GM23338 (cell line): ENCODE results near the gene OR6C2. TPM values are rescaled to one million over a fixed set of nuclear protein-coding genes. Genes with fewer than 3 reads are reported as not detected.
"Not testable (repeated sequence)": the region's sequence is repeated elsewhere in the genome, so short reads cannot be mapped to it uniquely, and the experiment has no call there.

Experiments
- ATAC-seq: fragments of 200-7000 bp; cut with Tn5 transposase; 3 replicates; pipeline ENCODE4 v1.9.1; 2020
- DNase-seq: peaks from one replicate; pipeline ENCODE4 v3.0.0-alpha.2; 2015; ENCODE audit warnings: low spot score
- H2AFZ ChIP-seq: fragments of 200-600 bp; sonication (generic); 2 replicates; pipeline ENCODE4 v1.8.0; 2016; ENCODE audit warnings: antibody characterized with exemption, mild to moderate bottlenecking, moderate library complexity
- H3F3A ChIP-seq: fragments of 200-600 bp; sonication (generic); replicated peaks from 2 replicates; pipeline ENCODE4 v1.8.0; 2017; ENCODE audit warnings: antibody characterized with exemption, mixed run types, low read depth
- H3K27ac ChIP-seq: fragments of 200-600 bp; sonication (generic); 2 replicates; pipeline ENCODE4 v1.6.1; 2016; ENCODE audit warnings: low read depth
- H3K27me3 ChIP-seq: fragments of 200-600 bp; sonication (generic); 2 replicates; pipeline ENCODE4 v1.8.0; 2016; ENCODE audit warnings: mild to moderate bottlenecking, mixed run types, moderate library complexity; ENCODE audit not compliant: insufficient read depth
- H3K36me3 ChIP-seq: fragments of 200-600 bp; sonication (generic); 2 replicates; pipeline ENCODE4 v1.8.0; 2016; ENCODE audit warnings: mild to moderate bottlenecking; ENCODE audit not compliant: insufficient read depth
- H3K4me1 ChIP-seq: fragments of 200-600 bp; sonication (generic); 2 replicates; pipeline ENCODE4 v1.8.0; 2016; ENCODE audit warnings: mild to moderate bottlenecking, moderate library complexity; ENCODE audit not compliant: insufficient read depth
- H3K4me2 ChIP-seq: fragments of 200-600 bp; sonication (generic); 2 replicates; pipeline ENCODE4 v1.7.1; 2017; ENCODE audit warnings: mixed run types
- H3K4me3 ChIP-seq: fragments of 200-600 bp; sonication (generic); 2 replicates; pipeline ENCODE4 v1.6.1; 2016; ENCODE audit warnings: mixed run types
- H3K79me2 ChIP-seq: fragments of 200-600 bp; sonication (generic); replicated peaks from 2 replicates; pipeline ENCODE4 v1.8.0; 2017; ENCODE audit warnings: mild to moderate bottlenecking; ENCODE audit not compliant: insufficient read depth
- H3K9me2 ChIP-seq: fragments of 200-600 bp; sonication (generic); 2 replicates; pipeline ENCODE4 v1.8.0; 2017; ENCODE audit not compliant: insufficient read depth
- H4K20me1 ChIP-seq: fragments of 200-600 bp; sonication (generic); replicated peaks from 2 replicates; pipeline ENCODE4 v1.8.0; 2017; ENCODE audit warnings: mild to moderate bottlenecking; ENCODE audit not compliant: insufficient read depth
- H3K27ac Mint-ChIP-seq: 2 replicates; pipeline ENCODE4 v1.8.0; 2020; ENCODE audit warnings: inconsistent platforms, mild to moderate bottlenecking, moderate library complexity, mixed read lengths
- H3K27me3 Mint-ChIP-seq: 3 replicates; pipeline ENCODE4 v1.8.0; 2022; ENCODE audit warnings: low read depth, mild to moderate bottlenecking, moderate library complexity, mixed read lengths, inconsistent platforms; ENCODE audit not compliant: insufficient read depth, poor library complexity
- H3K36me3 Mint-ChIP-seq: 3 replicates; pipeline ENCODE4 v1.8.0; 2021; ENCODE audit warnings: low read depth, mild to moderate bottlenecking, inconsistent platforms, moderate library complexity, mixed read lengths
- H3K4me1 Mint-ChIP-seq: 3 replicates; pipeline ENCODE4 v1.8.0; 2020; ENCODE audit warnings: mild to moderate bottlenecking, inconsistent platforms, mixed read lengths
- H3K4me3 Mint-ChIP-seq: 3 replicates; pipeline ENCODE4 v1.8.0; 2021; ENCODE audit warnings: moderate library complexity, mild to moderate bottlenecking, inconsistent platforms, mixed read lengths
- H3K9me3 Mint-ChIP-seq: 3 replicates; pipeline ENCODE4 v1.8.0; 2020; ENCODE audit warnings: moderate library complexity, mild to moderate bottlenecking, inconsistent platforms, mixed read lengths
- CREB1 ChIP-seq: fragments of 250-450 bp; sonication (Bioruptor Pico); IDR thresholded peaks from 2 replicates; pipeline ENCODE4 v1.5.0; 2020; ENCODE audit warnings: low read depth, mild to moderate bottlenecking, moderate library complexity
- EZH2 ChIP-seq: fragments of 200-600 bp; sonication (generic); IDR thresholded peaks from one replicate; pipeline ENCODE4 v1.8.0; 2017; ENCODE audit warnings: antibody characterized with exemption, mild to moderate bottlenecking, low read depth; ENCODE audit not compliant: unreplicated experiment
- JUNB ChIP-seq: IDR thresholded peaks from one replicate; pipeline ENCODE4 v1.6.1; 2016; ENCODE audit warnings: antibody characterized with exemption; ENCODE audit not compliant: unreplicated experiment
- NANOG ChIP-seq: IDR thresholded peaks from 2 replicates; pipeline ENCODE4 v1.6.1; 2016; ENCODE audit warnings: antibody characterized with exemption, borderline replicate concordance
- STAT1 ChIP-seq: IDR thresholded peaks from one replicate; pipeline ENCODE4 v1.6.1; 2016; ENCODE audit warnings: antibody characterized with exemption; ENCODE audit not compliant: unreplicated experiment
- ZNF114 ChIP-seq: fragments of 250-450 bp; sonication (Bioruptor Pico); IDR thresholded peaks from 2 replicates; pipeline ENCODE4 v1.5.0; 2020; ENCODE audit warnings: mild to moderate bottlenecking, moderate library complexity
- ZNF331 ChIP-seq: fragments of 250-450 bp; sonication (Bioruptor Pico); IDR thresholded peaks from 2 replicates; pipeline ENCODE4 v1.5.0; 2020; ENCODE audit warnings: low read depth, mild to moderate bottlenecking, moderate library complexity
- polyA plus RNA-seq: library from polyadenylated mRNA; unstranded; fragments of >200 nt; fragmentation: Nextera tagmentation; extraction: Ambion mirVana; gene quantifications from 2 replicates; pipeline ENCODE4 v1.2.1, GENCODE V29; 2016
- total RNA-seq: library from RNA; depleted of rRNA; stranded (reverse); fragments of >200 nt; shearing (Covaris generic); gene quantifications from 2 replicates; pipeline ENCODE4 v1.2.3, GENCODE V29; 2014
- TF ChIP-seq, protein P1 (sequence below): fragments of 250-450 bp; sonication (Bioruptor Pico); IDR thresholded peaks from 2 replicates; pipeline ENCODE4 v1.5.0; 2020; ENCODE audit warnings: mild to moderate bottlenecking, moderate library complexity
- TF ChIP-seq, protein P2 (sequence below), 2 experiments: fragments of 200-600 bp in 1 of 2; sonication (generic) in 1 of 2; conservative IDR thresholded peaks; 2 replicates each; pipeline versions ENCODE4 v1.5.1 to v1.6.1; 2016 to 2017; ENCODE audit warnings: antibody characterized with exemption in 2 of 2, low read depth in 2 of 2, mild to moderate bottlenecking in 2 of 2, moderate library complexity in 1 of 2
- TF ChIP-seq, protein P3 (sequence below): IDR thresholded peaks from one replicate; pipeline ENCODE4 v1.6.1; 2018; ENCODE audit warnings: antibody characterized with exemption; ENCODE audit not compliant: unreplicated experiment
- TF ChIP-seq, protein P4 (sequence below): IDR thresholded peaks from 2 replicates; pipeline ENCODE4 v1.6.1; 2016; ENCODE audit warnings: antibody characterized with exemption

OR6C2 gene
- total and polyA plus RNA-seq, 2 experiments from 2014 or later = not detected

DNA sequence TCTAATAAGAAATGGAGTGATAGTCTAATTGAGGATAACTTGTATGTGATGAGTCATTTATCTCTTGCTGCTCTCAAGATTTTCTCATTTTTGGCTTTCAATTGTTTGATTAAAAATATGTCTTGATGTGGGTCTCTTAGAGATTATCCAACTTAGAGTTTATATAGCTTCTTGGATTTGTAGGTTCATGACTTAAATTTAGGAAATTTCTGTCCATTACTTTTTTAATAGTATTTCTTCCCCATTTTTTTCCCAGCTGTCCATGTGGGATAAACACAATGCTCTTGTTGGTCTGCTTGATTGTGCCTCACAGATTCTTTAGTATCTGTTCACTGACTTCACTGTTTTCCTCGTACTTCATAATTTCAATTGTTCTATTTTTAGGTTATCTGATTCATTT is 36.0 kb upstream of the OR6C2 start:
- Histone ChIP-seq H3K27me3 (no peaks in the 10 kb centered on the region), H3K27ac (no peak overlapping the region), H3K4me1 (no peaks in the 10 kb centered on the region), H3K36me3 (no peaks in the 10 kb centered on the region), H2AFZ (no peak overlapping the region), H3F3A (no peaks in the 10 kb centered on the region), H4K20me1 (no peaks in the 10 kb centered on the region), H3K79me2 (no peaks in the 10 kb centered on the region), H3K4me2 (no peak overlapping the region), H3K9me2 (no peaks in the 10 kb centered on the region), H3K4me3 (no peak overlapping the region)
- Mint-ChIP-seq H3K4me1 (no peaks in the 10 kb centered on the region), H3K36me3 (no peaks in the 10 kb centered on the region), H3K9me3 (no peaks in the 10 kb centered on the region; the same call in 2 of the 3 replicates), H3K27me3 (peaks cover 2% of the 10 kb centered on the region), H3K27ac (no peak overlapping the region; the same call in 1 of the 2 replicates), H3K4me3 (no peak overlapping the region)
- DNase-seq (no peak), ATAC-seq (no peak)
- no peak for TF ChIP-seq JUNB
- no peak for TF ChIP-seq STAT1
- TF ChIP-seq, protein P1, sequence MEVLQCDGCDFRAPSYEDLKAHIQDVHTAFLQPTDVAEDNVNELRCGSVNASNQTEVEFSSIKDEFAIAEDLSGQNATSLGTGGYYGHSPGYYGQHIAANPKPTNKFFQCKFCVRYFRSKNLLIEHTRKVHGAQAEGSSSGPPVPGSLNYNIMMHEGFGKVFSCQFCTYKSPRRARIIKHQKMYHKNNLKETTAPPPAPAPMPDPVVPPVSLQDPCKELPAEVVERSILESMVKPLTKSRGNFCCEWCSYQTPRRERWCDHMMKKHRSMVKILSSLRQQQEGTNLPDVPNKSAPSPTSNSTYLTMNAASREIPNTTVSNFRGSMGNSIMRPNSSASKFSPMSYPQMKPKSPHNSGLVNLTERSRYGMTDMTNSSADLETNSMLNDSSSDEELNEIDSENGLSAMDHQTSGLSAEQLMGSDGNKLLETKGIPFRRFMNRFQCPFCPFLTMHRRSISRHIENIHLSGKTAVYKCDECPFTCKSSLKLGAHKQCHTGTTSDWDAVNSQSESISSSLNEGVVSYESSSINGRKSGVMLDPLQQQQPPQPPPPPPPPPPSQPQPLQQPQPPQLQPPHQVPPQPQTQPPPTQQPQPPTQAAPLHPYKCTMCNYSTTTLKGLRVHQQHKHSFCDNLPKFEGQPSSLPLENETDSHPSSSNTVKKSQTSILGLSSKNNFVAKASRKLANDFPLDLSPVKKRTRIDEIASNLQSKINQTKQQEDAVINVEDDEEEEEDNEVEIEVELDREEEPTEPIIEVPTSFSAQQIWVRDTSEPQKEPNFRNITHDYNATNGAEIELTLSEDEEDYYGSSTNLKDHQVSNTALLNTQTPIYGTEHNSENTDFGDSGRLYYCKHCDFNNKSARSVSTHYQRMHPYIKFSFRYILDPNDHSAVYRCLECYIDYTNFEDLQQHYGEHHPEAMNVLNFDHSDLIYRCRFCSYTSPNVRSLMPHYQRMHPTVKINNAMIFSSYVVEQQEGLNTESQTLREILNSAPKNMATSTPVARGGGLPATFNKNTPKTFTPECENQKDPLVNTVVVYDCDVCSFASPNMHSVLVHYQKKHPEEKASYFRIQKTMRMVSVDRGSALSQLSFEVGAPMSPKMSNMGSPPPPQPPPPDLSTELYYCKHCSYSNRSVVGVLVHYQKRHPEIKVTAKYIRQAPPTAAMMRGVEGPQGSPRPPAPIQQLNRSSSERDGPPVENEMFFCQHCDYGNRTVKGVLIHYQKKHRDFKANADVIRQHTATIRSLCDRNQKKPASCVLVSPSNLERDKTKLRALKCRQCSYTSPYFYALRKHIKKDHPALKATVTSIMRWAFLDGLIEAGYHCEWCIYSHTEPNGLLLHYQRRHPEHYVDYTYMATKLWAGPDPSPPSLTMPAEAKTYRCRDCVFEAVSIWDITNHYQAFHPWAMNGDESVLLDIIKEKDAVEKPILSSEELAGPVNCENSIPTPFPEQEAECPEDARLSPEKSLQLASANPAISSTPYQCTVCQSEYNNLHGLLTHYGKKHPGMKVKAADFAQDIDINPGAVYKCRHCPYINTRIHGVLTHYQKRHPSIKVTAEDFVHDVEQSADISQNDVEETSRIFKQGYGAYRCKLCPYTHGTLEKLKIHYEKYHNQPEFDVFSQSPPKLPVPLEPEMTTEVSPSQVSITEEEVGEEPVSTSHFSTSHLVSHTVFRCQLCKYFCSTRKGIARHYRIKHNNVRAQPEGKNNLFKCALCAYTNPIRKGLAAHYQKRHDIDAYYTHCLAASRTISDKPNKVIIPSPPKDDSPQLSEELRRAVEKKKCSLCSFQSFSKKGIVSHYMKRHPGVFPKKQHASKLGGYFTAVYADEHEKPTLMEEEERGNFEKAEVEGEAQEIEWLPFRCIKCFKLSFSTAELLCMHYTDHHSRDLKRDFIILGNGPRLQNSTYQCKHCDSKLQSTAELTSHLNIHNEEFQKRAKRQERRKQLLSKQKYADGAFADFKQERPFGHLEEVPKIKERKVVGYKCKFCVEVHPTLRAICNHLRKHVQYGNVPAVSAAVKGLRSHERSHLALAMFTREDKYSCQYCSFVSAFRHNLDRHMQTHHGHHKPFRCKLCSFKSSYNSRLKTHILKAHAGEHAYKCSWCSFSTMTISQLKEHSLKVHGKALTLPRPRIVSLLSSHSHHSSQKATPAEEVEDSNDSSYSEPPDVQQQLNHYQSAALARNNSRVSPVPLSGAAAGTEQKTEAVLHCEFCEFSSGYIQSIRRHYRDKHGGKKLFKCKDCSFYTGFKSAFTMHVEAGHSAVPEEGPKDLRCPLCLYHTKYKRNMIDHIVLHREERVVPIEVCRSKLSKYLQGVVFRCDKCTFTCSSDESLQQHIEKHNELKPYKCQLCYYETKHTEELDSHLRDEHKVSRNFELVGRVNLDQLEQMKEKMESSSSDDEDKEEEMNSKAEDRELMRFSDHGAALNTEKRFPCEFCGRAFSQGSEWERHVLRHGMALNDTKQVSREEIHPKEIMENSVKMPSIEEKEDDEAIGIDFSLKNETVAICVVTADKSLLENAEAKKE (CRISPR knock-in tag) = no peak
- TF ChIP-seq, protein P2, sequence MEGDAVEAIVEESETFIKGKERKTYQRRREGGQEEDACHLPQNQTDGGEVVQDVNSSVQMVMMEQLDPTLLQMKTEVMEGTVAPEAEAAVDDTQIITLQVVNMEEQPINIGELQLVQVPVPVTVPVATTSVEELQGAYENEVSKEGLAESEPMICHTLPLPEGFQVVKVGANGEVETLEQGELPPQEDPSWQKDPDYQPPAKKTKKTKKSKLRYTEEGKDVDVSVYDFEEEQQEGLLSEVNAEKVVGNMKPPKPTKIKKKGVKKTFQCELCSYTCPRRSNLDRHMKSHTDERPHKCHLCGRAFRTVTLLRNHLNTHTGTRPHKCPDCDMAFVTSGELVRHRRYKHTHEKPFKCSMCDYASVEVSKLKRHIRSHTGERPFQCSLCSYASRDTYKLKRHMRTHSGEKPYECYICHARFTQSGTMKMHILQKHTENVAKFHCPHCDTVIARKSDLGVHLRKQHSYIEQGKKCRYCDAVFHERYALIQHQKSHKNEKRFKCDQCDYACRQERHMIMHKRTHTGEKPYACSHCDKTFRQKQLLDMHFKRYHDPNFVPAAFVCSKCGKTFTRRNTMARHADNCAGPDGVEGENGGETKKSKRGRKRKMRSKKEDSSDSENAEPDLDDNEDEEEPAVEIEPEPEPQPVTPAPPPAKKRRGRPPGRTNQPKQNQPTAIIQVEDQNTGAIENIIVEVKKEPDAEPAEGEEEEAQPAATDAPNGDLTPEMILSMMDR (conservative IDR thresholded peaks at IDR 0.05; ENCODE audit: low read depth in 2 of 2) = no peak
- no peak for TF ChIP-seq ZNF114 (CRISPR knock-in tag)
- no peak for TF ChIP-seq CREB1
- TF ChIP-seq, protein P3, sequence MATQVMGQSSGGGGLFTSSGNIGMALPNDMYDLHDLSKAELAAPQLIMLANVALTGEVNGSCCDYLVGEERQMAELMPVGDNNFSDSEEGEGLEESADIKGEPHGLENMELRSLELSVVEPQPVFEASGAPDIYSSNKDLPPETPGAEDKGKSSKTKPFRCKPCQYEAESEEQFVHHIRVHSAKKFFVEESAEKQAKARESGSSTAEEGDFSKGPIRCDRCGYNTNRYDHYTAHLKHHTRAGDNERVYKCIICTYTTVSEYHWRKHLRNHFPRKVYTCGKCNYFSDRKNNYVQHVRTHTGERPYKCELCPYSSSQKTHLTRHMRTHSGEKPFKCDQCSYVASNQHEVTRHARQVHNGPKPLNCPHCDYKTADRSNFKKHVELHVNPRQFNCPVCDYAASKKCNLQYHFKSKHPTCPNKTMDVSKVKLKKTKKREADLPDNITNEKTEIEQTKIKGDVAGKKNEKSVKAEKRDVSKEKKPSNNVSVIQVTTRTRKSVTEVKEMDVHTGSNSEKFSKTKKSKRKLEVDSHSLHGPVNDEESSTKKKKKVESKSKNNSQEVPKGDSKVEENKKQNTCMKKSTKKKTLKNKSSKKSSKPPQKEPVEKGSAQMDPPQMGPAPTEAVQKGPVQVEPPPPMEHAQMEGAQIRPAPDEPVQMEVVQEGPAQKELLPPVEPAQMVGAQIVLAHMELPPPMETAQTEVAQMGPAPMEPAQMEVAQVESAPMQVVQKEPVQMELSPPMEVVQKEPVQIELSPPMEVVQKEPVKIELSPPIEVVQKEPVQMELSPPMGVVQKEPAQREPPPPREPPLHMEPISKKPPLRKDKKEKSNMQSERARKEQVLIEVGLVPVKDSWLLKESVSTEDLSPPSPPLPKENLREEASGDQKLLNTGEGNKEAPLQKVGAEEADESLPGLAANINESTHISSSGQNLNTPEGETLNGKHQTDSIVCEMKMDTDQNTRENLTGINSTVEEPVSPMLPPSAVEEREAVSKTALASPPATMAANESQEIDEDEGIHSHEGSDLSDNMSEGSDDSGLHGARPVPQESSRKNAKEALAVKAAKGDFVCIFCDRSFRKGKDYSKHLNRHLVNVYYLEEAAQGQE = no peak
- TF ChIP-seq, protein P4, sequence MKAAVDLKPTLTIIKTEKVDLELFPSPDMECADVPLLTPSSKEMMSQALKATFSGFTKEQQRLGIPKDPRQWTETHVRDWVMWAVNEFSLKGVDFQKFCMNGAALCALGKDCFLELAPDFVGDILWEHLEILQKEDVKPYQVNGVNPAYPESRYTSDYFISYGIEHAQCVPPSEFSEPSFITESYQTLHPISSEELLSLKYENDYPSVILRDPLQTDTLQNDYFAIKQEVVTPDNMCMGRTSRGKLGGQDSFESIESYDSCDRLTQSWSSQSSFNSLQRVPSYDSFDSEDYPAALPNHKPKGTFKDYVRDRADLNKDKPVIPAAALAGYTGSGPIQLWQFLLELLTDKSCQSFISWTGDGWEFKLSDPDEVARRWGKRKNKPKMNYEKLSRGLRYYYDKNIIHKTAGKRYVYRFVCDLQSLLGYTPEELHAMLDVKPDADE = no peak
- no peak for TF ChIP-seq NANOG
- TF ChIP-seq ZNF331 (CRISPR knock-in tag) = no peak
- no peak for TF ChIP-seq EZH2

DNA sequence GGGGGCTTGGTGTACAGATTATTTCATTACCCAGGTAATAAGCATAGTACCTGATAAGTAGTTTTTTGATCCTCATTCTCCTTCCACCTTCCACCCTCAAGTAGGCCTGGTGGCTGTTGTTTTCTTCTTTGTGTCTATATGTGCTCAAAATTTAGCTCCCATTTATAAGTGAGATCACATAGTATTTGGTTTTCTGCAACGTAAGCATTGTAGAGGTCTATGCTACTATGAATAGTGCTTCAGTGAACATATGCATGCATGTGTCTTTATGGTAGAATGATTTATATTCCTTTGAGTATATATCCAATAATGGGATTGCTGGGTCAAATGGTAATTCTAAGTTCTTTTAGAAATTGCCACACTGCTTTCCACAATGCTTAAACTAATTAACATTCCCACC is 34.7 kb upstream of the OR6C2 start:
- H3F3A ChIP-seq, H2AFZ ChIP-seq, H3K4me1 ChIP-seq, H3K27me3 Mint-ChIP-seq, H4K20me1 ChIP-seq, H3K27me3 ChIP-seq, H3K36me3 Mint-ChIP-seq, H3K9me3 Mint-ChIP-seq, H3K27ac Mint-ChIP-seq, ATAC-seq, H3K79me2 ChIP-seq, H3K4me2 ChIP-seq, DNase-seq, H3K27ac ChIP-seq, H3K4me3 ChIP-seq, H3K36me3 ChIP-seq, H3K4me3 Mint-ChIP-seq, H3K9me2 ChIP-seq, H3K4me1 Mint-ChIP-seq: not testable (repeated sequence)
